HepG2 (cell line): ENCODE results near the gene NEDD4L. TPM values are rescaled to one million over a fixed set of nuclear protein-coding genes. Genes with fewer than 3 reads are reported as not detected.
A peak's percentile ranks its signal among the peaks of the same experiment; 100 is the strongest.

Experiments
- EZH2 ChIP-seq: conservative IDR thresholded peaks from 2 replicates; pipeline ENCODE4 v1.6.1; 2012; ENCODE audit warnings: mild to moderate bottlenecking, low read depth, low read length, moderate library complexity
- GABPB1 ChIP-seq: IDR thresholded peaks from 2 replicates; pipeline ENCODE4 v1.6.1; 2016; ENCODE audit warnings: mild to moderate bottlenecking, missing genetic modification reagents, moderate library complexity, missing compliant biosample characterization
- KLF9 ChIP-seq: IDR thresholded peaks from 2 replicates; pipeline ENCODE4 v1.6.1; 2016; ENCODE audit warnings: low read depth
- KMT2B ChIP-seq: IDR thresholded peaks from 2 replicates; pipeline ENCODE4 v1.6.1; 2016; ENCODE audit warnings: missing genetic modification reagents, missing compliant biosample characterization
- MED8 ChIP-seq: sonication (generic); formaldehyde crosslinking; IDR thresholded peaks from 2 replicates; pipeline ENCODE4 v1.8.1; 2023; ENCODE audit warnings: mild to moderate bottlenecking, missing genetic modification reagents; ENCODE audit not compliant: insufficient replicate concordance
- MIER3 ChIP-seq: IDR thresholded peaks from 2 replicates; pipeline ENCODE4 v1.6.1; 2016; ENCODE audit warnings: missing compliant biosample characterization, borderline replicate concordance
- SMC3 ChIP-seq: IDR thresholded peaks from 2 replicates; pipeline ENCODE4 v1.6.1; 2011; ENCODE audit warnings: low read length, improper control_type of control experiment
- ZNF24 ChIP-seq: fragments of 450-650 bp; IDR thresholded peaks from 2 replicates; pipeline ENCODE4 v1.6.1; 2017; ENCODE audit warnings: antibody characterized with exemption, mild to moderate bottlenecking
- ZNF550 ChIP-seq: sonication (generic); formaldehyde crosslinking; IDR thresholded peaks from 2 replicates; pipeline ENCODE4 v1.4.0; 2020; ENCODE audit warnings: mild to moderate bottlenecking, missing genetic modification reagents, borderline replicate concordance
- ZNF615 ChIP-seq: sonication (generic); formaldehyde crosslinking; IDR thresholded peaks from 2 replicates; pipeline ENCODE4 v1.5.0; 2020; ENCODE audit warnings: mild to moderate bottlenecking, missing genetic modification reagents, borderline replicate concordance
- ZNF761 ChIP-seq: sonication (generic); formaldehyde crosslinking; conservative IDR thresholded peaks from 2 replicates; pipeline ENCODE4 v1.4.0; 2020; ENCODE audit warnings: mild to moderate bottlenecking, missing genetic modification reagents
- ZNF891 ChIP-seq: sonication (generic); formaldehyde crosslinking; IDR thresholded peaks from 2 replicates; pipeline ENCODE4 v1.5.0; 2020; ENCODE audit warnings: mild to moderate bottlenecking, missing genetic modification reagents
- polyA plus RNA-seq, 8 experiments: library from polyadenylated mRNA; depleted of rRNA in 3 of 8; stranded (reverse) in 7 of 8; unstranded in 1 of 8; fragments of >200 nt; fragmentation: Illumina TruSeq in 4 of 8; extraction: Trizol in 4 of 8; gene quantifications; 2 replicates each; pipeline versions ENCODE4 v1.2.1 to v1.2.3, GENCODE V29; 2011 to 2016; ENCODE audit warnings: low read depth in 4 of 8, missing spikeins in 1 of 8, mixed read lengths in 1 of 8; ENCODE audit not compliant: insufficient read depth in 1 of 8
- total RNA-seq, 5 experiments: library from RNA; depleted of rRNA; stranded (reverse); fragments of >200 nt; fragmentation: Illumina TruSeq; extraction: Trizol; gene quantifications; 2 replicates each; pipeline ENCODE4 v1.2.3, GENCODE V29; 2016; ENCODE audit warnings: low read depth in 1 of 5
- TF ChIP-seq, protein P1 (sequence below): sonication (generic); formaldehyde crosslinking; IDR thresholded peaks from 2 replicates; pipeline ENCODE4 v1.8.1; 2023; ENCODE audit warnings: missing genetic modification reagents, mild to moderate bottlenecking, borderline replicate concordance
- TF ChIP-seq, protein P2 (sequence below): sonication (generic); formaldehyde crosslinking; IDR thresholded peaks from 2 replicates; pipeline ENCODE4 v1.4.0; 2020; ENCODE audit warnings: missing genetic modification reagents, mild to moderate bottlenecking, borderline replicate concordance
- TF ChIP-seq, protein P3 (sequence below): sonication (generic); formaldehyde crosslinking; IDR thresholded peaks from 2 replicates; pipeline ENCODE4 v1.4.0; 2020; ENCODE audit warnings: missing genetic modification reagents
- TF ChIP-seq, protein P4 (sequence below), 2 experiments: fragments of 450-650 bp in 1 of 2; sonication (generic) in 1 of 2; formaldehyde crosslinking; IDR thresholded peaks; 2 replicates each; pipeline versions ENCODE4 v1.5.0 to v1.8.0; 2020 to 2022; ENCODE audit warnings: mild to moderate bottlenecking in 1 of 2, missing genetic modification reagents in 1 of 2

The NEDD4L gene
- total and polyA plus RNA-seq, 2 of the 13 experiments (the other 11 are each of a cell fraction or from before 2014, with no cell fraction given), result 168 to 390 TPM

DNA sequence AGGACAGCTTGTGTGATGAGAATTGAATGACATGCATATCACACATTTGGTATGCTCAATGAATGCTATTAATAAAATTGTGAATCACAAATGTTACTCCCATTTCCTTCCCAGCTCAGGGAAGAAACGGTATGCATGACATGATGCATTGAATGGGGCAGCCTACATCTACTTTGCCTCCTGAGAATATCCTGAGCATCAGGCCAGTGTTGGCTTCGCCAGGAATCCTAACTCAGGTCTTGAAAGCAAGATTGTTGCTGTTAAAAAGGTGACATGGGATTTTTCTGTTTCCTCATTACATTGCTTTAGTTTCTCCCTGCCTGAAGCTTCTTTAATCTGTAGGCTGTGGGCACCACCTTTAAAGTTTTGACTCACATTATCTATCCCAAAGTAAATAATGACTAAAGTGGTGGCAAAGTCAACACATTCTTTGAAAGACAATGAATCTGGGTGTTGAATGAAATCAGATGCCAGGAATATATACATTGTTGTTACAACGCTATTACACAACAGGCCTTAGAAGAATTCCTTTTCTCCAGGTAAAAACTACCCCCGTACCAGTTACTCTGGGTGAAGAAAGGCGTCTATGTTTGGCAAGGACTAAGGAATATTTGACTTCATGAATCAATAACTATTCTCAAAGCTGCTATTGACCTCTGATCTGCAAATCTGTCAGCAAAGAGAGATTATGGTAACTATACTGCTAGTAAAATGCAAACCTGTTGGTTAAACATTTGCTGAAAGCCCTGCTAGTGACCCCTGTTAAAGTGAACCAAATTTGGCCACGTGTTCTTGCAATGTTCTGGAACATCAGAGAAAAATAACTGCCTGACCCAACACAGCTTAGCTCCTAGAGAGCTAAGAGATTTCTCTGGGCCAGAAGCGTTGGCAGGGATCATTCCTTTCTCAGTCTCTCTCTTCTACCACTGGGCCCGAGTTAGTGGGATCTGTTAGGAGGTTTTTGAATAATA, 30.5 kb upstream of the NEDD4L start (continued):
- TF ChIP-seq ZNF550 (CRISPR knock-in tag), result no peak
- TF ChIP-seq, protein P1, sequence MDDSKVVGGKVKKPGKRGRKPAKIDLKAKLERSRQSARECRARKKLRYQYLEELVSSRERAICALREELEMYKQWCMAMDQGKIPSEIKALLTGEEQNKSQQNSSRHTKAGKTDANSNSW (CRISPR knock-in tag), result no peak
- no peak for TF ChIP-seq ZNF761
- TF ChIP-seq, protein P2, sequence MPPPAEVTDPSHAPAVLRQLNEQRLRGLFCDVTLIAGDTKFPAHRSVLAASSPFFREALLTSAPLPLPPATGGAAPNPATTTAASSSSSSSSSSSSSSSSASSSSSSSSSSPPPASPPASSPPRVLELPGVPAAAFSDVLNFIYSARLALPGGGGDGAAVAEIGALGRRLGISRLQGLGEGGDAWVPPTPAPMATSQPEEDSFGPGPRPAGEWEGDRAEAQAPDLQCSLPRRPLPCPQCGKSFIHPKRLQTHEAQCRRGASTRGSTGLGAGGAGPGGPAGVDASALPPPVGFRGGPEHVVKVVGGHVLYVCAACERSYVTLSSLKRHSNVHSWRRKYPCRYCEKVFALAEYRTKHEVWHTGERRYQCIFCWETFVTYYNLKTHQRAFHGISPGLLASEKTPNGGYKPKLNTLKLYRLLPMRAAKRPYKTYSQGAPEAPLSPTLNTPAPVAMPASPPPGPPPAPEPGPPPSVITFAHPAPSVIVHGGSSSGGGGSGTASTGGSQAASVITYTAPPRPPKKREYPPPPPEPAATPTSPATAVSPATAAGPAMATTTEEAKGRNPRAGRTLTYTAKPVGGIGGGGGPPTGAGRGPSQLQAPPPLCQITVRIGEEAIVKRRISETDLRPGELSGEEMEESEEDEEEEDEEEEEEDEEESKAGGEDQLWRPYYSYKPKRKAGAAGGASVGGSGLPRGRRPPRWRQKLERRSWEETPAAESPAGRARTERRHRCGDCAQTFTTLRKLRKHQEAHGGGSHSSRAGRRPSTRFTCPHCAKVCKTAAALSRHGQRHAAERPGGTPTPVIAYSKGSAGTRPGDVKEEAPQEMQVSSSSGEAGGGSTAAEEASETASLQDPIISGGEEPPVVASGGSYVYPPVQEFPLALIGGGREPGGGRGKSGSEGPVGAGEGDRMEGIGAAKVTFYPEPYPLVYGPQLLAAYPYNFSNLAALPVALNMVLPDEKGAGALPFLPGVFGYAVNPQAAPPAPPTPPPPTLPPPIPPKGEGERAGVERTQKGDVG, result no peak
- TF ChIP-seq SMC3, result peak; percentile 2; the same call in 1 of the 2 replicates
- peak; percentile 69 for TF ChIP-seq KMT2B
- TF ChIP-seq, protein P3, sequence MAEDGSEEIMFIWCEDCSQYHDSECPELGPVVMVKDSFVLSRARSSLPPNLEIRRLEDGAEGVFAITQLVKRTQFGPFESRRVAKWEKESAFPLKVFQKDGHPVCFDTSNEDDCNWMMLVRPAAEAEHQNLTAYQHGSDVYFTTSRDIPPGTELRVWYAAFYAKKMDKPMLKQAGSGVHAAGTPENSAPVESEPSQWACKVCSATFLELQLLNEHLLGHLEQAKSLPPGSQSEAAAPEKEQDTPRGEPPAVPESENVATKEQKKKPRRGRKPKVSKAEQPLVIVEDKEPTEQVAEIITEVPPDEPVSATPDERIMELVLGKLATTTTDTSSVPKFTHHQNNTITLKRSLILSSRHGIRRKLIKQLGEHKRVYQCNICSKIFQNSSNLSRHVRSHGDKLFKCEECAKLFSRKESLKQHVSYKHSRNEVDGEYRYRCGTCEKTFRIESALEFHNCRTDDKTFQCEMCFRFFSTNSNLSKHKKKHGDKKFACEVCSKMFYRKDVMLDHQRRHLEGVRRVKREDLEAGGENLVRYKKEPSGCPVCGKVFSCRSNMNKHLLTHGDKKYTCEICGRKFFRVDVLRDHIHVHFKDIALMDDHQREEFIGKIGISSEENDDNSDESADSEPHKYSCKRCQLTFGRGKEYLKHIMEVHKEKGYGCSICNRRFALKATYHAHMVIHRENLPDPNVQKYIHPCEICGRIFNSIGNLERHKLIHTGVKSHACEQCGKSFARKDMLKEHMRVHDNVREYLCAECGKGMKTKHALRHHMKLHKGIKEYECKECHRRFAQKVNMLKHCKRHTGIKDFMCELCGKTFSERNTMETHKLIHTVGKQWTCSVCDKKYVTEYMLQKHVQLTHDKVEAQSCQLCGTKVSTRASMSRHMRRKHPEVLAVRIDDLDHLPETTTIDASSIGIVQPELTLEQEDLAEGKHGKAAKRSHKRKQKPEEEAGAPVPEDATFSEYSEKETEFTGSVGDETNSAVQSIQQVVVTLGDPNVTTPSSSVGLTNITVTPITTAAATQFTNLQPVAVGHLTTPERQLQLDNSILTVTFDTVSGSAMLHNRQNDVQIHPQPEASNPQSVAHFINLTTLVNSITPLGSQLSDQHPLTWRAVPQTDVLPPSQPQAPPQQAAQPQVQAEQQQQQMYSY (CRISPR knock-in tag), result no peak
- peak; percentile 94 for TF ChIP-seq MED8
- TF ChIP-seq, protein P4, sequence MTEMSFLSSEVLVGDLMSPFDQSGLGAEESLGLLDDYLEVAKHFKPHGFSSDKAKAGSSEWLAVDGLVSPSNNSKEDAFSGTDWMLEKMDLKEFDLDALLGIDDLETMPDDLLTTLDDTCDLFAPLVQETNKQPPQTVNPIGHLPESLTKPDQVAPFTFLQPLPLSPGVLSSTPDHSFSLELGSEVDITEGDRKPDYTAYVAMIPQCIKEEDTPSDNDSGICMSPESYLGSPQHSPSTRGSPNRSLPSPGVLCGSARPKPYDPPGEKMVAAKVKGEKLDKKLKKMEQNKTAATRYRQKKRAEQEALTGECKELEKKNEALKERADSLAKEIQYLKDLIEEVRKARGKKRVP (CRISPR knock-in tag; IDR thresholded peaks at IDR 0.05), result peak in 1 of 2 experiments; percentile 82; a peak in 2 of 4 replicates
- TF ChIP-seq ZNF615 (CRISPR knock-in tag), result peak; percentile 49; the same call in 1 of the 2 replicates
- 0 out of 2 replicates have a peak, but pooled peaks have one; percentile 25 for TF ChIP-seq KLF9
- no peak; the same call in 1 of the 2 replicates for TF ChIP-seq ZNF24
- peak; percentile 84 for TF ChIP-seq MIER3 (CRISPR knock-in tag)
- TF ChIP-seq GABPB1, result peak; percentile 32; the same call in 1 of the 2 replicates
- no peak for TF ChIP-seq EZH2
- TF ChIP-seq ZNF891 (CRISPR knock-in tag), result no peak
